ENCODE measurements around the gene MCAM. TPM values are rescaled to one million over a fixed set of nuclear protein-coding genes. Genes with fewer than 3 reads are reported as not detected.

Gene MCAM
- total and polyA plus RNA-seq, 8 donors: 11.2 to 46.7 (median 21.1) TPM

GRCh38 chr11:119342362-119343130 lies 25.6 kb upstream of the MCAM start:
- DNase-seq: no peak
- peaks cover 4 to 16% (median 8%) of the 10 kb centered on the region in 3 donors for H3K4me1 ChIP-seq
- no peaks in the 10 kb centered on the region for H3K27me3 ChIP-seq

DNA sequence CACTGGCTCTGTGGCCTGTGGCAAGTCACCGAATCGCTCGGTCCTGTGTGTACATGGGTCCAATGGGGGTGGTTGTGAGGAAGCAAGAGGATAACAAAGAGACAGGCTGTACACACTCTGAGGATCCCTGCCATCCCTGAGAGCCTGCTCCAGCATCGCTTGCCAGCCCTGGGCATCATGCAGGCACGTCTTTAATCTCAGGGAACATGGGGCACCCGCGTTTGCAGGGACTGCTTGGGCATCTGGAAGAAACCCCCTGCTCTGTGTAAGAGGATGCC lies 25.0 kb upstream of the MCAM start:
- Histone ChIP-seq H3K4me1 (peaks cover 4 to 16% (median 8%) of the 10 kb centered on the region in 3 donors), H3K4me3 (no peak overlapping the region), H3K36me3 (no peaks in the 10 kb centered on the region), H3K27ac (no peak overlapping the region), H3K27me3 (no peaks in the 10 kb centered on the region), H3K9me3 (no peaks in the 10 kb centered on the region)
- no peak for DNase-seq
- TF ChIP-seq, protein P1, sequence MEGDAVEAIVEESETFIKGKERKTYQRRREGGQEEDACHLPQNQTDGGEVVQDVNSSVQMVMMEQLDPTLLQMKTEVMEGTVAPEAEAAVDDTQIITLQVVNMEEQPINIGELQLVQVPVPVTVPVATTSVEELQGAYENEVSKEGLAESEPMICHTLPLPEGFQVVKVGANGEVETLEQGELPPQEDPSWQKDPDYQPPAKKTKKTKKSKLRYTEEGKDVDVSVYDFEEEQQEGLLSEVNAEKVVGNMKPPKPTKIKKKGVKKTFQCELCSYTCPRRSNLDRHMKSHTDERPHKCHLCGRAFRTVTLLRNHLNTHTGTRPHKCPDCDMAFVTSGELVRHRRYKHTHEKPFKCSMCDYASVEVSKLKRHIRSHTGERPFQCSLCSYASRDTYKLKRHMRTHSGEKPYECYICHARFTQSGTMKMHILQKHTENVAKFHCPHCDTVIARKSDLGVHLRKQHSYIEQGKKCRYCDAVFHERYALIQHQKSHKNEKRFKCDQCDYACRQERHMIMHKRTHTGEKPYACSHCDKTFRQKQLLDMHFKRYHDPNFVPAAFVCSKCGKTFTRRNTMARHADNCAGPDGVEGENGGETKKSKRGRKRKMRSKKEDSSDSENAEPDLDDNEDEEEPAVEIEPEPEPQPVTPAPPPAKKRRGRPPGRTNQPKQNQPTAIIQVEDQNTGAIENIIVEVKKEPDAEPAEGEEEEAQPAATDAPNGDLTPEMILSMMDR (IDR thresholded peaks at IDR 0.05): no peak
- intact Hi-C loops (cut with DNase I): no loop called here
- FAIRE-seq: no peak
- no peak for ATAC-seq
- WGBS, 2 donors: 64 to 77% methylated on average over 7 of the region's 7 CpGs

More at GRCh38 chr11:119342362-119343130, 25.6 kb upstream of the MCAM start:
- Histone ChIP-seq H3K4me3 (no peak overlapping the region), H3K36me3 (no peaks in the 10 kb centered on the region), H3K27ac (no peak overlapping the region), H3K9me3 (no peaks in the 10 kb centered on the region)
- 78 to 84% methylated on average over 8 to 10 of the region's 10 CpGs for WGBS, 2 donors
- no peak for FAIRE-seq
- TF ChIP-seq, protein P1 (IDR thresholded peaks at IDR 0.05): no peak
- intact Hi-C loops (cut with DNase I): no loop called here
- no peak for ATAC-seq

- Histone ChIP-seq H3K27me3 (no peaks in the 10 kb centered on the region), H3K36me3 (no peaks in the 10 kb centered on the region), H3K9me3 (no peaks in the 10 kb centered on the region), H3K4me1 (peaks cover 4 to 16% (median 8%) of the 10 kb centered on the region in 3 donors), H3K27ac (peak overlapping the region; percentile 36 to 86 (median 76)), H3K4me3 (no peak overlapping the region)
- DNase-seq: peak in 1 of 6 donors; percentile 40
- FAIRE-seq: no peak
- ATAC-seq: peak in 3 of 4 donors; percentile 13 to 61 (median 33)
- WGBS, 2 donors: 30 to 33% methylated on average over 15 to 16 of the region's 16 CpGs
- TF ChIP-seq, protein P1 (IDR thresholded peaks at IDR 0.05): no peak
- intact Hi-C loops (cut with DNase I): no loop called here
These were observed 24.5 kb upstream of the MCAM start for GRCh38 chr11:119341222-119342022.

DNA sequence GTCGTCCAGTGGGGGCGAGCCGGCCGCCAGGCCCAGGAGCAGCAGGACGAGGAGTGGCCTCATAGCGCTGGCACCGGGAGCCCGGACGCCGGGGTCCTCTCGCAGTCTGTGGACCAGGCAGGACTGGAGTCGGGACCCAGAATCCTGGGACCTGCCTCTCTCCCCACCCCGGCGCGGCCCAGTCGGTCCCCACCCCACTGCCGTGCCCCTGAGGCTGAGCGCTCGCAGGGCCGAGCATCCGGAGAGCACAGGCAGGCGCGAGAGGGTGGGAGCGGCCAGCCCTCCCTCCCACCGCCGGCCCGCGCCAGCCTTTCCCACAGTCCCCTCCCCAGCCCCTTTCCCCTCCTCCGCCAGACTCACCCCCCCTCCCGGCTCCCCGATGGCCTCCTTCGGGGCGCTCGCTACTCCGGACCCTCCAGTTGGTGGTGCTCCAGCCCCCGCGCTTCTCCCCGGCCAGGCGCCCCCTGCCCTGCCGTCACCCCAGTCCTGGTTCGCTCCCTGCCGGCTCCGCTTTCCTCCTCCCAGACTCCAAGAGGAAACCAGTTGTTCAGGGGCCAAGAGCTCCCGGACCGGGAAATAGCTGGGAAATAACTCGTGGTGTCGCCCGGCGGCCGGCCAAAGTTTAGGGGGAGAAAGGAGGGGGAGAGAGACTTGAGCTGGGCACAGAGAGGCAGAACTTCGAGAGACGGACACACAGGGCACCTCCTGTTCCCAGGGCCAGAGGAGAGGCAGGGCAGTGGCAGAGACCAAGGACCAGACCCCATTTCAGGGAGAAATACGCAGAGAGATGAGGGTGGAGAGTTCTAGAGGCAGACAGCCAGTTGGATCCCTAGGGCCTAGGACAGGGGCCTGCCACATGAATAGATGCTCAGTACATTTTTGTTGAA lies 23.6 kb upstream of the MCAM start, which contains the start of gene C1QTNF5:
C1QTNF5 (minus strand) TSS at position 549 of the 887 bp plus-strand sequence; CDS start at position 63, 486 bp downstream.
- peak within 1 kb of the TSS; percentile 21 to 59 (median 40) for H3K4me3 ChIP-seq

More for the DNA sequence above, 23.6 kb upstream of the MCAM start, which contains the start of gene C1QTNF5:
- TF ChIP-seq, protein P1 (IDR thresholded peaks at IDR 0.05): no peak
- DNase-seq: peak in 5 of 6 donors; percentile 64 to 86 (median 69)
- FAIRE-seq: no peak
- Histone ChIP-seq H3K9me3 (no peaks in the 10 kb centered on the region), H3K36me3 (no peaks in the 10 kb centered on the region), H3K27ac (peak within 1 kb of the TSS; percentile 36 to 86 (median 76)), H3K4me1 (peaks cover 4 to 17% (median 8%) of the 10 kb centered on the region in 3 donors), H3K27me3 (no peaks in the 10 kb centered on the region)
- ATAC-seq: peak; percentile 42 to 54 (median 46)
- intact Hi-C loops (cut with DNase I): no loop called here
- 20 to 28% methylated on average over 36 to 53 of the region's 53 CpGs for WGBS, 2 donors

All from pancreas (tissue), 10 donors.